Lung microvascular endothelial cell (primary cell): ENCODE data around the gene SLC66A2. TPM values are rescaled to one million over a fixed set of nuclear protein-coding genes. Genes with fewer than 3 reads are reported as not detected.

ENCODE experiments used
- DNase-seq, 2 donors: peaks; one replicate each; pipeline versions ENCODE4 v3.0.0 to v3.0.0-alpha.2; 2010; ENCODE audit warnings: low read depth in 2 of 2
- total RNA-seq: library from RNA; depleted of rRNA; stranded (reverse); fragments of >200 nt; gene quantifications from 2 replicates; pipeline ENCODE4 v1.2.1, GENCODE V29; 2014

The SLC66A2 gene
- total RNA-seq, 1 donor from 2014 or later = 33.1 TPM

GRCh38 chr18:79921984-79922965, 29.2 kb downstream of the SLC66A2 start:
- DNase-seq = no peak

DNA sequence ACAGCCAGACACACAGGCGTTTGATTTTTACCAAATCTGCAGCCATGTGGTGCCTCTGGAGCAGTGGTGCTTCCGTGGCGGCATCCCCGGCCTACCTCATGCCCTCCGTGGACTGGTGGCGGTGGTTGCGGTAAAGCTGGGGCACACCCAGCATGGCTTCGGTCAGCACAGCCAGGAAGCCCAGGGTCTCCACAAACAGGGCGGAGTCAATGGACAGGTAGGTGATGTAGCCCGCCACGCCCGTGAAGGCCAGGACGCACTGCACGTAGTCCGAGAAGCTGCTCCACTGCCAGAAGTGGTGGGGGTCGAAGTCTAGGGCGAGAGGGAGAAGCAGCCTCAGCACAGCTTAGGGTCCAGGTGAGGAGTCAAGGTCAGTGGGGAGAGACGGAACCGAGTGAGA, 32.4 kb downstream of the SLC66A2 start:
- DNase-seq = no peak

- no peak for DNase-seq
Observed at GRCh38 chr18:79918615-79919011, 32.8 kb downstream of the SLC66A2 start.

- no peak for DNase-seq
Observed at GRCh38 chr18:79917853-79918614, 33.4 kb downstream of the SLC66A2 start.

- no peak for DNase-seq
Observed at GRCh38 chr18:79917169-79917852, 34.1 kb downstream of the SLC66A2 start.

DNA sequence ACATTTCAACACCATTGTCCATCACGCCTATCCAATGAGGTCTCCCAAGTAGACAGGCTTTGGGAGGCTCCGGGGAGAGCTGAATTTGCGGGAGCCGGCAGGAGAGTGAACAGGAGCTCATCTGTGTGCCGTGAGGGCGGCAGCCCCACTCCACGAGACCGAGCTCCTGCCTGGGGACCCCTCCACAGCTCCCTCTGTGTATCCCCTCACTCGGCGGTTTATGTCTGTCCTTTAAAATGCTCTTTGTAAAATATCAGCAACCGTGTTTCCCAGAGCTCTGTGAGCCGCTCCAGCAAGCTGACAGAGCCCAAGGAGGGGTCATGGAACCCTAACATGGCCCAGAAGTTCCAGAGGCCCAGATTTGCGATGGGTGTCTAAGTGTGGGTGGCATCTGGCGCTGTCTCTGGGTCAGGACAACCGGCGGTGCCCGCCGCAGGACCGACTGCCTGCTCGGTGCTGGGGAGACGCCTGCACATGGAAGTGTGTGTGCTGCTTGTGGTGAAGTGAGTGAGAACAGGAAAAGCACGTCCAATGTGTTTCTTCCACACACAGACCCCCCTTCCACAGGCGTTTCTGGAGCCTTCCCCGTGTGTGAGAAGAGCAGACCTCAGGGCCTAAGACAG, 34.8 kb downstream of the SLC66A2 start:
- no peak for DNase-seq

DNA sequence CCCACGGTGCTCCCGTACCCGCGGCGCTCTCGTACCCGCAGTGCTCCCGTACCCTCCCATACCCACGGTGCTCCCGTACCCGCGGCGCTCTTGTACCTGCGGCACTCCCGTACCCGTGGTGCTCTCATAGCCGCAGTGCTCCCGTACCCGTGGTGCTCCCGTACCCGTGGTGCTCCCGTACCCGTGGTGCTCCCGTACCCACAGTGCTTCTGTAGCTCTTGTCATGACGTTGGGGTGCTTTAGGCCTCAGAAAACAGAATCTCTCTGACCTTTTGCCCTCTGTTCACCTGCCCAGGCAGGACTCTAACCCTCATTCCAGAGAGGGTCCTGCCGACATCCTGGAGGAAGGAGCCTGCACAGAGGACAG, 35.3 kb downstream of the SLC66A2 start:
- no peak for DNase-seq

GRCh38 chr18:79915161-79916127, 36.0 kb downstream of the SLC66A2 start:
- no peak for DNase-seq

DNA sequence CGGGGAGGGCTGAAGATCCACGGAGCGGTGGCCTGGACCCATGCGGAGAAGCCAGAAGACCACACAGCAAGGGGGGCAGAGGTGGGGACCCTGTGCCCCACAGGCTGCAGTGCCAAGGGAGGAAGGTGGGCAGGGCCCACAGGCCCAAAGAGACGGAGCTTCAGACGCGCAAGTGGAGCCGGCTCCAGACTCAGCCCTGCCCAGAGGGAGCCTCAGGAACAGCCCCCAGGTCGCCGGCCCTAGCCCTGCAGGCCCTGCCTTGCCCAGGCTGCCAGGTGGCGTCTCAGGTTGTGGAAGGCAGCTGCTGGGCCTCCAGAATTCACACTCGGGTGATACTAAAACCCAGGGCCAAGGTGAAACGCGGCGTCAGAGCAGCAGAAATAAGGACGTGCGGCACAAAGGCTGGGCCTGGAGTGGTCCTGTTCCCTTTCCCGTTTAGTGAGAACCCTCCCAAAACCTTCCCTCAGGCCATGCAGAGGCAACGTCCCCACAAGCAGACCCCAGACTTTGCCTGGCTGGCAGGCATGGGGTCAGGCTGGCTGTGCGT, 36.8 kb downstream of the SLC66A2 start:
- DNase-seq = no peak

DNA sequence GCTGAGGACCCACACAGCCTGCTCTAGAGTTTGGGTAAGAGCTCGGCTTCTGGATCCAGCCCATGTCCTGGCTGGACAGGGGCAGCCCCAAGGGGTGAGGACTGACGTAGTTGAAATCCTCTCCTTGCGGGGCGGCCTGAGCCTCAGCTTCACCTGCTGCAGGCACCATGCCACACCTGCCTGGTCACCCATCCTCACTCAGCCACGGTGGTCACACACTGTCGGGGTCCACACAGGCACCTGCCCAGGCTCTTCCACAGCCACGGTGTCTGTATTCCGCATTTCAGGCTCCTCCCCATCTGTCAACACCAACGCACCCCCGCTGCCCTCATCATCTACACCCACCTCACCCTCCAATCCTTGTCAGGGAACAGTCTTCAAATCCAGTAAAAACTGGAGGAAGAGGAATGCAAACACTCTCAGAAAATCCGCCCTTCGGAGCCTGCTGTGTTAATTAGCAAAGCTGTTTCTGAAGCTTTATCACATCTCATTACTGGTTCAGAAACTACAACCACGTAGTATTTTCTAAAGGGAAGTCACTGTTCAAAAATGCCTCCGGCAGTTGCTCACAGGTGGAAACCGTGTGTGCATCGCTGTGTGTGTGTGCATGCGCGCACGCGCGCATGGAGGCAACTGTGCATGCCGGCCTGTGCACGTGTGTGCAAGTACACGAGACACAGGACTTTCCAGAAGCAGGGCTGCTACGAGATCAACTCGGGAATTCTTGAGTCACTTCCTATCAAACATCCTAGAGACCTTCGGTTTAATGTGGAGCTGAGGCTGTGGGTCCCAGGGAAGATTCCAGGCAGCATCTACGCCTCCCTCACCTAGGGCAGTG, 38.2 kb downstream of the SLC66A2 start:
- DNase-seq = peak in 1 of 2 donors; percentile 34

- DNase-seq = peak; percentile 56 to 77
Observed at GRCh38 chr18:79912409-79912991, 39.0 kb downstream of the SLC66A2 start.

- no peak for DNase-seq
Observed at GRCh38 chr18:79911344-79912270, 39.8 kb downstream of the SLC66A2 start.

GRCh38 chr18:79910563-79911343, 40.7 kb downstream of the SLC66A2 start:
- no peak for DNase-seq

- no peak for DNase-seq
Observed at GRCh38 chr18:79906706-79907105, 44.7 kb downstream of the SLC66A2 start.

DNA sequence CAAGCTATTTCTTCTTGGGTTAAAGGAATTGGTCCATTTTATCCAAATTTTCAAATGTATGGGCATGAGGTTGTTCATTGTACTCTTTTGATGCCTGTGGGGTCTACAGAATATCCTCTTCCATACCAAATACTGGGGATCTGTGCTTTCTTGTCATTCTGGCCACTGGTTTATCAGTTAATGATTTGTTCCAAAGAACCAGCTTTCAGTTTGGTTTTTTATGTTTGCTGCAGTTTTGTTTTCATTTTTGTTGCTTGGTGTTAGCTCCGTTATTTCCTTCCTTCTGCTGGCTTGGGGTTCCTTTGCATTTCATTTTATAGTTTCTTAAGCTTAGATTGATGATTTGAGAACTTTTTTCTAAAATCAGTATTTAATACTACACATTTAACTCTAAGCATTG, 45.5 kb downstream of the SLC66A2 start:
- no peak for DNase-seq

DNA sequence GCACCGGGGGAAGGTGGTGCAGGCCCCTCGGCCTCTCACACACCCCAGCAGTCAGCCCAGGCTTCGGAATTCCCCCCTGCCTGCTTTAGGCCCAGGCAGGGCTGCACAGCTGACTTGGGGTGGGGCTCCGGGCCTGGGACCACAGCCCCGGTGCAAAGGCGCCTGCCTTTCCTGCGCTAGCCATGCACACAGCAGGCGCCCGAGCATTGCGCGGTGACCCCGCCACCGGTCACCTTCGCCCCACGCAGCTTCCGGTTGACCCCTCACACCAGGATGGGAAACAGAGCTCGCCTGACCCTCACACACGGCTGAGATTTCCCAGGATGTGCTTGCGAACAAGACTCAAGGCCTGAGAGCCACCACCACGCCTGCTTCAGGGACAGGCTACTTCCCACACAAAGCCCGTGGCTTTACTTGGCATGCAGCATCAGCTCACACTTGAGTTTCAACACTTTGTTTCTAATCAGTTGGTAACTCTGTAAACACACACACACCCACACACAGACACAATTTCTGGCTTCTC, 46.0 kb downstream of the SLC66A2 start:
- DNase-seq = no peak
